IMR-90 (cell line): ENCODE results near the gene TIMP1. TPM values are rescaled to one million over a fixed set of nuclear protein-coding genes. Genes with fewer than 3 reads are reported as not detected.

Experiments
- ATAC-seq: fragments of 200-7000 bp; cut with Tn5 transposase; 2 replicates; pipeline ENCODE4 v1.9.1; 2020; ENCODE audit warnings: low read depth, mild to moderate bottlenecking, moderate library complexity
- BruUV-seq: library from RNA; stranded (reverse); fragments of 400-500 nt; replicated peaks from 2 replicates; lab custom pipeline; 2021; lab: Mats Ljungman, UMichigan
- CTCF ChIA-PET: fragments of 300-600 bp; formaldehyde crosslinking; extraction: SDS; loops from one replicate; lab custom pipeline; 2021; ENCODE audit warnings: antibody characterized with exemption; lab: Yijun Ruan, JAX
- POLR2A ChIA-PET: fragments of 300-600 bp; sonication (Branson Sonifier 250); formaldehyde crosslinking; loops from one replicate; lab custom pipeline; 2022; ENCODE audit warnings: antibody characterized with exemption; ENCODE audit not compliant: unreplicated experiment; lab: Charles Lee
- DNase-seq: peaks from one replicate; pipeline ENCODE4 v3.0.0; 2013
- H2AFZ ChIP-seq: replicated peaks from 2 replicates; pipeline ENCODE3; 2013; ENCODE audit warnings: low read length, mild to moderate bottlenecking; ENCODE audit not compliant: poor library complexity
- H2AK5ac ChIP-seq: 2 replicates; pipeline ENCODE4 v1.6.1; 2013; ENCODE audit warnings: low read depth, low read length, inconsistent platforms
- H2AK9ac ChIP-seq: replicated peaks from 2 replicates; pipeline ENCODE3; 2013; ENCODE audit warnings: mild to moderate bottlenecking, low read depth, low read length, moderate library complexity; ENCODE audit not compliant: poor library complexity
- H2BK120ac ChIP-seq: 2 replicates; pipeline ENCODE4 v1.6.1; 2013; ENCODE audit warnings: low read depth, low read length, inconsistent platforms
- H2BK15ac ChIP-seq: 3 replicates; pipeline ENCODE4 v1.6.1; 2013; ENCODE audit warnings: low read depth, low read length, inconsistent platforms
- H2BK20ac ChIP-seq: 2 replicates; pipeline ENCODE4 v1.6.1; 2013; ENCODE audit warnings: low read depth, mild to moderate bottlenecking, inconsistent platforms, low read length, moderate library complexity
- H2BK5ac ChIP-seq: 2 replicates; pipeline ENCODE4 v1.6.1; 2013; ENCODE audit warnings: mild to moderate bottlenecking, low read depth, low read length, inconsistent platforms; ENCODE audit not compliant: poor library complexity, severe bottlenecking
- H3K14ac ChIP-seq: replicated peaks from 2 replicates; pipeline ENCODE4 v1.6.1; 2013; ENCODE audit warnings: low read depth, low read length, inconsistent platforms
- H3K18ac ChIP-seq: 2 replicates; pipeline ENCODE4 v1.6.1; 2013; ENCODE audit warnings: low read depth, low read length, control low read depth
- H3K23ac ChIP-seq: 2 replicates; pipeline ENCODE4 v1.6.1; 2013; ENCODE audit warnings: low read depth, low read length, inconsistent platforms
- H3K27ac ChIP-seq: 2 replicates; pipeline ENCODE4 v1.5.1; 2013; ENCODE audit warnings: mild to moderate bottlenecking, control low read depth, low read length; ENCODE audit not compliant: insufficient read depth
- H3K27me3 ChIP-seq: 2 replicates; pipeline ENCODE4 v1.6.1; 2013; ENCODE audit warnings: low read length; ENCODE audit not compliant: control insufficient read depth, insufficient read depth
- H3K36me3 ChIP-seq: 2 replicates; pipeline ENCODE4 v1.6.1; 2013; ENCODE audit warnings: low read length, mixed read lengths; ENCODE audit not compliant: control insufficient read depth, insufficient read depth
- H3K4ac ChIP-seq: 2 replicates; pipeline ENCODE4 v1.6.1; 2013; ENCODE audit warnings: low read depth, low read length, inconsistent platforms
- H3K4me1 ChIP-seq: 2 replicates; pipeline ENCODE4 v1.6.1; 2013; ENCODE audit warnings: low read length, mixed read lengths; ENCODE audit not compliant: control insufficient read depth, insufficient read depth
- H3K4me2 ChIP-seq: 2 replicates; pipeline ENCODE4 v1.6.1; 2013; ENCODE audit warnings: low read depth, mild to moderate bottlenecking, control low read depth, low read length, moderate library complexity
- H3K4me3 ChIP-seq: 2 replicates; pipeline ENCODE4 v1.5.1; 2013; ENCODE audit warnings: low read depth, mild to moderate bottlenecking, control low read depth, low read length, moderate library complexity; ENCODE audit not compliant: insufficient read depth
- H3K56ac ChIP-seq: 2 replicates; pipeline ENCODE4 v1.6.1; 2013; ENCODE audit warnings: low read length, inconsistent platforms; ENCODE audit not compliant: insufficient read depth; ENCODE audit errors: extremely low read depth
- H3K79me1 ChIP-seq, 2 experiments: 2 replicates each; pipeline ENCODE4 v1.6.1; 2013; ENCODE audit warnings: low read length in 2 of 2, inconsistent platforms in 1 of 2, low read depth in 1 of 2
- H3K9ac ChIP-seq: 2 replicates; pipeline ENCODE4 v1.6.1; 2013; ENCODE audit warnings: low read depth, low read length, control low read depth
- H3K9me1 ChIP-seq: 2 replicates; pipeline ENCODE4 v1.6.1; 2013; ENCODE audit warnings: low read length, inconsistent platforms; ENCODE audit not compliant: insufficient read depth
- H3K9me3 ChIP-seq: 2 replicates; pipeline ENCODE4 v1.6.1; 2013; ENCODE audit warnings: low read length; ENCODE audit not compliant: control insufficient read depth, insufficient read depth
- H4K20me1 ChIP-seq: 2 replicates; pipeline ENCODE4 v1.6.1; 2013; ENCODE audit warnings: low read length, inconsistent platforms; ENCODE audit not compliant: insufficient read depth
- H4K5ac ChIP-seq: 2 replicates; pipeline ENCODE4 v1.6.1; 2013; ENCODE audit warnings: mild to moderate bottlenecking, low read depth, low read length, control low read depth
- H4K8ac ChIP-seq, 2 experiments: 2 replicates each; pipeline ENCODE4 v1.6.1; 2013; ENCODE audit warnings: low read depth in 2 of 2, low read length in 2 of 2, control low read depth in 1 of 2, inconsistent platforms in 1 of 2
- H4K91ac ChIP-seq: 2 replicates; pipeline ENCODE4 v1.6.1; 2013; ENCODE audit warnings: low read depth, low read length, inconsistent platforms; ENCODE audit not compliant: insufficient read depth
- CHD1 ChIP-seq: IDR thresholded peaks from 2 replicates; pipeline ENCODE4 v1.6.1; 2012; ENCODE audit warnings: low read depth, low read length, improper control_type of control experiment
- CTCF ChIP-seq: conservative IDR thresholded peaks from 2 replicates; pipeline ENCODE4 v1.5.1; 2012; ENCODE audit warnings: mild to moderate bottlenecking, low read depth, low read length, improper control_type of control experiment
- MAFK ChIP-seq: IDR thresholded peaks from 2 replicates; pipeline ENCODE4 v1.6.1; 2012; ENCODE audit warnings: low read depth, low read length, improper control_type of control experiment
- MAZ ChIP-seq: IDR thresholded peaks from 2 replicates; pipeline ENCODE4 v1.6.1; 2012; ENCODE audit warnings: low read depth, mild to moderate bottlenecking, low read length, improper control_type of control experiment, moderate library complexity, borderline replicate concordance
- NFE2L2 ChIP-seq: fragments of 150-350 bp; IDR thresholded peaks from 2 replicates; pipeline ENCODE4 v1.6.1; 2016; ENCODE audit warnings: low read depth, mild to moderate bottlenecking, low read length
- POLR2A ChIP-seq: IDR thresholded peaks from 2 replicates; pipeline ENCODE4 v1.6.1; 2012; ENCODE audit warnings: mild to moderate bottlenecking, low read depth, low read length
- RCOR1 ChIP-seq: IDR thresholded peaks from 2 replicates; pipeline ENCODE4 v1.6.1; 2012; ENCODE audit warnings: mild to moderate bottlenecking, low read length, improper control_type of control experiment; ENCODE audit not compliant: insufficient replicate concordance
- RFX5 ChIP-seq: IDR thresholded peaks from 2 replicates; pipeline ENCODE4 v1.8.0; 2012; ENCODE audit warnings: low read depth, mild to moderate bottlenecking, low read length, moderate library complexity
- SMC3 ChIP-seq: fragments of 150-350 bp; IDR thresholded peaks from 2 replicates; pipeline ENCODE4 v1.6.1; 2016; ENCODE audit warnings: low read depth, mild to moderate bottlenecking, antibody characterized with exemption, low read length, moderate library complexity
- USF2 ChIP-seq: fragments of 150-350 bp; IDR thresholded peaks from 2 replicates; pipeline ENCODE4 v1.6.1; 2017; ENCODE audit warnings: mild to moderate bottlenecking, antibody characterized with exemption, low read length, low read depth
- dilution Hi-C: fragments of 300-500 bp; cut with HindIII; formaldehyde crosslinking; loops from one replicate; pipeline ENCODE4 v1.14.3; 2018; ENCODE audit warnings: low sequenced_read_pairs; ENCODE audit not compliant: unreplicated experiment
- in situ Hi-C: fragments of 300-500 bp; cut with MboI; formaldehyde crosslinking; loops from 3 replicates; pipeline ENCODE4 v1.14.3; 2019; ENCODE audit warnings: low sequenced_read_pairs, inconsistent platforms, mixed read lengths
- intact Hi-C: fragments of 100-400 bp; cut with micrococcal nuclease; formaldehyde crosslinking; loops from 2 replicates; pipeline ENCODE4 v1.10.0; 2022
- polyA plus RNA-seq, 3 experiments: library from polyadenylated mRNA; depleted of rRNA; stranded (reverse); fragments of >200 nt; gene quantifications; 2 replicates each; pipeline ENCODE4 v1.2.3, GENCODE V29; 2012; ENCODE audit warnings: low replicate concordance in 1 of 3
- total RNA-seq: library from RNA; depleted of rRNA; stranded (reverse); fragments of >200 nt; gene quantifications from 2 replicates; pipeline ENCODE4 v1.2.3, GENCODE V29; 2012

The TIMP1 gene
- total and polyA plus RNA-seq, 2 of the 4 experiments (the other 2 are of a cell fraction), result 512 to 3,078 TPM

- Histone ChIP-seq H4K20me1 (no peaks in the 10 kb centered on the region), H4K8ac (no peak overlapping the region), H4K5ac (no peak overlapping the region), H2AFZ (no peak overlapping the region), H3K4me3 (no peak overlapping the region), H3K36me3 (no peaks in the 10 kb centered on the region), H3K9me3 (no peaks in the 10 kb centered on the region), H3K18ac (no peak overlapping the region), H3K27ac (no peak overlapping the region), H3K9ac (no peak overlapping the region), H2AK9ac (no peak overlapping the region), H4K91ac (no peak overlapping the region), H2BK5ac (no peak overlapping the region), H2AK5ac (no peak overlapping the region), H3K23ac (no peak overlapping the region), H2BK20ac (no peak overlapping the region), H3K4me2 (no peak overlapping the region), H2BK120ac (no peak overlapping the region), H3K9me1 (no peaks in the 10 kb centered on the region), H3K27me3 (no peaks in the 10 kb centered on the region), H3K79me1 (no peaks in the 10 kb centered on the region), H3K4ac (no peak overlapping the region), H3K4me1 (no peaks in the 10 kb centered on the region), H2BK15ac (no peak overlapping the region), H3K14ac (no peak overlapping the region), H3K56ac (no peak overlapping the region)
- BruUV-seq, result no TSS peak
- TF ChIP-seq MAZ (no peak), NFE2L2 (no peak), CHD1 (no peak), RCOR1 (no peak), RFX5 (no peak), SMC3 (no peak), USF2 (no peak), MAFK (no peak), POLR2A (no peak), CTCF (no peak)
- intact Hi-C loops, result loop anchor here (2.0 kb wide), 1 partner anchor 43 kb away; the partner anchor contains the start of gene TIMP1
- POLR2A ChIA-PET, result no interaction called here
- dilution Hi-C loops, result no loop called here
- DNase-seq (peak; percentile 32), ATAC-seq (no peak)
- CTCF ChIA-PET, result interaction anchor here (0.6 to 2.0 kb wide), 2 partner anchors 17 to 80 kb away, joined by 3 to 6 read pairs; partner anchors contain the start of gene SYN1
- in situ Hi-C loops, result loop anchor here (25.0 kb wide), 1 partner anchor 497 kb away; no protein-coding TSS in a partner anchor
Measured at GRCh38 chrX:47539860-47540259, 42.4 kb upstream of the TIMP1 start.
